CD4-positive, alpha-beta T cell treated with Interleukin-17A for 4 hours (primary cell): ENCODE results near the gene ZNF628.
A peak's percentile ranks its signal among the peaks of the same experiment; 100 is the strongest.

Experiments
- DNase-seq: peaks from one replicate; pipeline ENCODE4 v3.0.0-alpha.2; 2020; ENCODE audit warnings: mixed read lengths

ZNF628 gene

GRCh38 chr19:55497763-55498162, 21.3 kb downstream of the ZNF628 start:
- DNase-seq = no peak

- no peak for DNase-seq
These were observed 21.9 kb downstream of the ZNF628 start for GRCh38 chr19:55498246-55498840.

GRCh38 chr19:55500368-55500952, 24.0 kb downstream of the ZNF628 start:
- no peak for DNase-seq

DNA sequence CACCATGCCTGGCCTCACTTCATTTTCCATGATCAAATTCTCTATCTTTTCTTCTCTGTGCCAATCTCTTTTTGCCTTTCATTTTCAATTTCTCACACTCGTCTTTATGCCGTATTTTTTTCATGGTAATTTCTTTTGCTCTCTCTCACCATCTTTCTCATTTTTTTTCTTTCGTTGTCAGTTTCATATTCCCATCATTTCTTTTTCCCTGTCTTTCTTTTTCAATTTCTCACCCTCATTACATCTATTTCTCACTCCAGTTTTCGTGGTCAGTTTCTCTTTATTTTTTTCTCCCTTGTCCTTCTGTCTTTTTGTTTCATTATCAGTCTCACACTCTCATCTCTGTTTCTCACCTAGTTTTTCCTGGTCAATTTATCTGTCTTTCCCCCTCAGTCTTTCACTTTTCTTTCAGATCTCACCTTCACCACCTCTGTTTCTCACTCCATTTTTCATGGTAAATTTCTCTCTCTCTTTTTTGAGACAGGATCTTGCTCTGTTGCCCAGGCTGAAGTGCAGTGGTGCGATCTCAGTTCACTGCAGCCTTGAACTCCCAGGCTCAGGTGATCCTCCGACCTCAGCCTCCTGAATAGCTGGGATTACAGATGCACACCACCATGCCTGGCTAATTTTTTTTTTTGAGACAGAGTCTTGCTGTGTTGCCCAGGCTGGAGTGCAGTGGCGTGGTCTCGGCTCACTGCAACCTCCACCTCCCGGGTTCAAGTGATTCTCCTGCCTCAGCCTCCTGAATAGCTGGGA, 26.0 kb downstream of the ZNF628 start:
- DNase-seq = no peak

GRCh38 chr19:55503157-55503501, 26.7 kb downstream of the ZNF628 start:
- no peak for DNase-seq

DNA sequence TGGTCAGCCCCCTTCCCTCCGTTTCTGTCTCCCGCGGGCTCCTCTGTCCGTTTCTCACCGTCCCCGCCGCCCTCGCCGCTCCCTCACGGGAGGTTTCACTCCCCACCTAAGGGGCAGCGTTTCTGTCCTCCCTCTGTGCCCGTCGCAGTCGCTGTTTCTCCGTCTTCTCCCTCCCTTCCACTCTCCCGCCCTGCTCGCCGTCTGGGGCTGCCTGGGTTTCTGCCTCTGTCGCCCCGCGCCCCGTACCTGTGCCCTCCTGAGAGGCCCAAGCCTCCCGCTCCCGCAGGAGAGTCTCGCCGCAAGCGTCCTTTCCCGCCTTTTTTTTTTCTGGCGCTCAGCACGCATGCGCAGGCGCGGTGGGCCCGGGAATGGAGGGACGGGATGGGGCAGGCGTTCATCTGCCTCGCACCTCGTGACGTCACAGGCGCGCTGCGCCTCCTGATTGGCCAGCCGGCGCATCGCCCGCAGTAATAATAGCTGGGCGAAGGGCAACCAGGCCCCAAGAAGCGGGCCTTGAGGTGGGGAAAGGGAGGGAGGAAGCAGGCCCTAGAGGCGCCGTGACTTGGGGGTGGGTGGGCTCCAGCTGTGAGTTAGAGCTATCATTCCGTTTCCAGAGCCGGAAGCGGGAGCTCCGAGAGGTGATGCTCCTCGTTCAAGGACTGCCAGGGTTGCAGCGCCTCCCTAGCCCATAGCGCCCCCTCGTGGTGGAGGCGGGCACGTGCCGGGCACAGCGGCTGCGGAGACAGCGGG, 27.3 kb downstream of the ZNF628 start:
- peak; percentile 95 for DNase-seq

DNA sequence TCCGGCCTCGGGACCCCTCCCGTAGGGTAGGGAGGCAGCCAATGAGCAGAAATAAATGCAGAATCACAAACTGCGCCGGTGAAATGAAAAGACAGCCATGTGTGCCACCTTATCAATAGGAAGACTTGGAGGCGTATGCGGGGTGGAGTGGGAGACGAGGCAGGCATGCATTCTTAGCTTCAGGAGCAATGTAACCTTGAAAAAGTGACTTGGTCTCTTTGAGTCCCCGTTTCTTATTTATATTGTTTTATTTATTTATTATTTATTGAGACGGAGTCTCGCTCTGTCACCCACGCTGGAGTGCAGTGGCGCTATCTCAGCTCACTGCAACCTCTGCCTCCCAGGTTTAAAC, 27.8 kb downstream of the ZNF628 start:
- no peak for DNase-seq

DNA sequence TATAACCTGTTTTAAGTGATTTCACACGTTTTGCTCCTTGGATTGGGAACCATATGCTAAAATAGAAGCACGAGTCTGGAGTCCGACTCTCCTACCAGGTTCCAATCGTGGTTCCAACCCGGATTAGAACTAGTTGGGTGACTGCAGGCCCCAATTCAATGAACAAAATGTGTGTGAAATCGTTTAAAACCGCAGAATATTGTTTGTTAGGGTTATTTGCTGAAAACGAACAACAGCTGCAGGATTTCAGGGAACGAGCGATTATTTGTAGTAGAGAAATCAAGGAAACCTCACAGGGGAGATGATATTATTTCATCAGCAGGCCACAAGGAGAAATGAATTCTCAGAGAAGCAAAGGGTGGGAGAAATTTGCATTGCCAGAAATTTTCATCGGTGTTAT, 28.6 kb downstream of the ZNF628 start:
- DNase-seq = no peak

- no peak for DNase-seq
These were observed 31.7 kb downstream of the ZNF628 start for GRCh38 chr19:55508120-55508519.

- peak; percentile 92 for DNase-seq
These were observed 40.6 kb downstream of the ZNF628 start for GRCh38 chr19:55516878-55517620.

- no peak for DNase-seq
These were observed 43.3 kb downstream of the ZNF628 start for GRCh38 chr19:55519451-55520311.

DNA sequence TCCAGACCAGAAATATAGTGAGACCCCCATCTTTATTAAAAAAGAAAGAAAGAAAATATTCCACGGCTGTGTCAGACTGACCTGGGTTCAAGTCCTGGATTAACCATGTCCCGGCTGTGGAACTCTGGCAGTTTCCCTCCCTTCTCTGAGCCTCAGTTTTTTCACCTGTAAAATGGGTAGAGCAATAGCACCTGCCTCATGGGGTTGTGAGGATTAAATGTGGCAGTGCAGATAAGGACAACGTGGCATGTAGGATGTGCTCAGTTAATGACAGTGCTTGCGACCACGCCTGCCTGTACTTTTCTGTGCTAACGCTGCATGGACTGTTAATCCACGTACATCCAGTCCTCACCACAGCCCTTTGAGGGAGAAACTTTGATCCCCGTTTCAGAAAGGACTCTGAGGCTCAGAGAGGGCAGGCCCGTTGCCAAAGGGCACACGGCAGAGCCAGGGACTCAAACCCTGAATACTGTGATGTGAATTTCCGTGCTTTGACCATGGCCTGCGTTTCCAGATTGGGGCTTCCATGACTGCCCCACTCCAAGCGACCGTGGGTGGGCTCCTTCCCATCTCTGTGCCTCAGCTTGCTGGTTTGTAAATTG, 44.4 kb downstream of the ZNF628 start:
- no peak for DNase-seq

GRCh38 chr19:55525289-55526101, 49.1 kb downstream of the ZNF628 start:
- no peak for DNase-seq

- DNase-seq = no peak
These were observed 50.1 kb downstream of the ZNF628 start for GRCh38 chr19:55526216-55527196.

- DNase-seq = no peak
These were observed 51.0 kb downstream of the ZNF628 start for GRCh38 chr19:55527197-55528029.

- DNase-seq = no peak
These were observed 51.8 kb downstream of the ZNF628 start for GRCh38 chr19:55528030-55528803.

DNA sequence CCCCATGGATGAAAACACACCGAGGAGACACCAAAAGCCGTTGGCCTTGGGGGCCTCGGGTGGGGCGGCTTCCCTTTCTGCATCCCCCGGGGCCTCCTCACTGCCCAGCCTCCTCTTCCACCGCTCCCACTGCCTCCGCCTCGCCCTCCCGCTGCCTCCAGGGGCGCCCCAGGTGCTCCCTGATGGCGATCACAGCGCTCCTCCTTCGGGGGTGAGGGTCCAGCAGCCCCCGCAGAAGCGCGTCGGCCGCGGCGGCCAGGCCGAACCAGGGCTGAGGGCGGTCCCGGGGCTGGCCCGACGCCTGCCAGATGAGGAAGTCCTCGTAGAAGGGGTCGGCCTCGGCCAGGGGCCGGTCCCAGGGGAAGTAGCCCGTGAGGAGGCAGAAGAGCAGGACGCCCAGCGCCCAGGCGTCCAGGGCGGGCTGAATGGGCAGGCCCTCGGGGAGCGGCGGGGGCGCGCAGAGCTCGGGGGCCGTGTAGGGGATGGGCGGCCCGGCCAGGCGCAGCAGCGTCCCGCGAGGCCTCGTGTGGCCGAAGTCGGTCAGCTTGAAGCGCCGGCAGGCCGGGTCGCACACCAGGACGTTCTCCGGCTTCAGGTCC, 53.3 kb downstream of the ZNF628 start:
- DNase-seq = no peak
